HEK293 (cell line): Measurements from ENCODE around the gene PROSER3.

Source experiments
- CTCF ChIA-PET: fragments of 350-600 bp; formaldehyde crosslinking; extraction: SDS; loops from one replicate; lab custom pipeline; 2021; ENCODE audit warnings: antibody characterized with exemption; lab: Yijun Ruan, JAX
- POLR2A ChIA-PET: fragments of 300-600 bp; formaldehyde crosslinking; extraction: SDS; loops from one replicate; lab custom pipeline; 2020; ENCODE audit warnings: antibody characterized with exemption, inconsistent platforms; lab: Yijun Ruan, JAX
- H3K27ac ChIP-seq: fragments of 200-500 bp; sonication (Bioruptor generic); 2 replicates; pipeline ENCODE4 v1.5.1; 2014; ENCODE audit warnings: low read depth, low read length, control low read depth, inconsistent platforms; ENCODE audit errors: extremely low read depth
- H3K36me3 ChIP-seq, 2 experiments: fragments of 200-500 bp in 1 of 2; sonication (Bioruptor generic) in 1 of 2; 1 replicate in 1 of 2; 2 replicates in 1 of 2; pipeline ENCODE4 v1.5.1; 2014 to 2017; ENCODE audit warnings: inconsistent platforms in 2 of 2, low read length in 2 of 2; ENCODE audit not compliant: control insufficient read depth in 2 of 2, insufficient read depth in 1 of 2
- H3K4me1 ChIP-seq: fragments of 200-500 bp; sonication (Bioruptor generic); 2 replicates; pipeline ENCODE4 v1.5.1; 2014; ENCODE audit warnings: mild to moderate bottlenecking, low read length, inconsistent platforms; ENCODE audit not compliant: control insufficient read depth, insufficient read depth
- H3K4me3 ChIP-seq: 2 replicates; pipeline ENCODE4 v1.5.1; 2011; ENCODE audit warnings: low read depth, mild to moderate bottlenecking, control low read depth, low read length, moderate library complexity
- H3K9me3 ChIP-seq: fragments of 200-500 bp; sonication (Bioruptor generic); 2 replicates; pipeline ENCODE4 v1.5.1; 2014; ENCODE audit warnings: low read depth, low read length, inconsistent platforms; ENCODE audit not compliant: control insufficient read depth, insufficient read depth
- BCL11A ChIP-seq: fragments of 450-650 bp; formaldehyde crosslinking; IDR thresholded peaks from 2 replicates; pipeline ENCODE4 v1.5.1; 2016; ENCODE audit warnings: low read depth, missing biosample characterization, missing genetic modification characterization
- KLF7 ChIP-seq: fragments of 450-650 bp; formaldehyde crosslinking; IDR thresholded peaks from 2 replicates; pipeline ENCODE4 v1.5.1; 2016; ENCODE audit warnings: missing biosample characterization, missing genetic modification characterization, borderline replicate concordance
- SETDB1 ChIP-seq: IDR thresholded peaks from one replicate; pipeline ENCODE4 v1.6.1; 2017; ENCODE audit warnings: mild to moderate bottlenecking, low read length, moderate library complexity, mixed read lengths; ENCODE audit not compliant: insufficient read length
- ZBTB17 ChIP-seq: fragments of 450-650 bp; formaldehyde crosslinking; IDR thresholded peaks from 2 replicates; pipeline ENCODE4 v1.5.1; 2016; ENCODE audit warnings: missing biosample characterization, missing genetic modification characterization
- ZBTB7A ChIP-seq: fragments of 450-650 bp; formaldehyde crosslinking; IDR thresholded peaks from 2 replicates; pipeline ENCODE4 v1.5.1; 2016; ENCODE audit warnings: low read depth, missing biosample characterization, missing genetic modification characterization
- ZNF121 ChIP-seq: fragments of 450-650 bp; formaldehyde crosslinking; IDR thresholded peaks from 2 replicates; pipeline ENCODE4 v1.5.1; 2016; ENCODE audit warnings: missing biosample characterization, missing genetic modification characterization
- ZNF16 ChIP-seq: fragments of 450-650 bp; formaldehyde crosslinking; IDR thresholded peaks from 2 replicates; pipeline ENCODE4 v1.5.1; 2016; ENCODE audit warnings: low read depth, missing biosample characterization, missing genetic modification characterization
- ZNF354C ChIP-seq: fragments of 450-650 bp; formaldehyde crosslinking; IDR thresholded peaks from 2 replicates; pipeline ENCODE4 v1.5.1; 2016; ENCODE audit warnings: missing biosample characterization, missing genetic modification characterization, low read depth, borderline replicate concordance
- ZNF423 ChIP-seq: fragments of 450-650 bp; formaldehyde crosslinking; IDR thresholded peaks from 2 replicates; pipeline ENCODE4 v1.5.1; 2016; ENCODE audit warnings: missing biosample characterization, missing genetic modification characterization
- ZNF426 ChIP-seq: fragments of 450-650 bp; formaldehyde crosslinking; IDR thresholded peaks from 2 replicates; pipeline ENCODE4 v1.5.1; 2017; ENCODE audit warnings: missing biosample characterization, missing genetic modification characterization, mild to moderate bottlenecking, inconsistent platforms, moderate library complexity
- ZNF48 ChIP-seq: fragments of 450-650 bp; formaldehyde crosslinking; IDR thresholded peaks from 2 replicates; pipeline ENCODE4 v1.5.1; 2016; ENCODE audit warnings: missing biosample characterization, missing genetic modification characterization
- ZNF660 ChIP-seq: fragments of 450-650 bp; IDR thresholded peaks from 2 replicates; pipeline ENCODE4 v1.5.1; 2018; ENCODE audit warnings: missing biosample characterization, mild to moderate bottlenecking, missing genetic modification characterization
- TF ChIP-seq, protein P1 (sequence below): sonication (generic); formaldehyde crosslinking; IDR thresholded peaks from 2 replicates; pipeline ENCODE4 v1.8.1; 2022; ENCODE audit warnings: mild to moderate bottlenecking, moderate library complexity, missing genetic modification reagents
- TF ChIP-seq, protein P2 (sequence below): fragments of 450-650 bp; formaldehyde crosslinking; IDR thresholded peaks from 2 replicates; pipeline ENCODE4 v1.5.1; 2016; ENCODE audit warnings: missing biosample characterization, missing genetic modification characterization
- TF ChIP-seq, protein P3 (sequence below): fragments of 450-650 bp; formaldehyde crosslinking; IDR thresholded peaks from 2 replicates; pipeline ENCODE4 v1.5.1; 2017; ENCODE audit warnings: missing biosample characterization, missing genetic modification characterization
- TF ChIP-seq, protein P4 (sequence below): fragments of 450-650 bp; formaldehyde crosslinking; IDR thresholded peaks from 2 replicates; pipeline ENCODE4 v1.5.1; 2017; ENCODE audit warnings: missing biosample characterization, missing genetic modification characterization

The PROSER3 gene

DNA sequence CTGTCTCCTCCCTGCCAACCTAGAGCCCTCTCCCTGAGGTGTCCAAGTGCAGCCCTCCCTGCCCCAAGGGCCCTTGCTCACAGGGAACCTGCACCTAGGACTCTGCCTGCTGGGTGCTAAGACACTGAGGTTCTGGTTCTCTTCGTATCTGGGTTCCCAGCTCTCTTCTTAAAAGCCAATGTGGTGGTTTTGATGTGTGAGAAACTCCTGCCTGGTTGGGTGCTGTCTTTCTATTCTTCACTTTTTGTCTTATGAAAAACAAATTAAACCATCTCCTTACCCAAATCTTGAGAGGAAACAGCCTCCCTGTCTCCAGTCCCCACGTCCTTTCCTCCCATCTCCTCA lies 44.5 kb upstream of the PROSER3 start:
- CTCF ChIA-PET = interaction anchor here (0.9 to 6.0 kb wide), 6 partner anchors 9 to 203 kb away, joined by 3 to 119 read pairs (median 17); partner anchors contain the start of gene ZBTB32
- POLR2A ChIA-PET = interaction anchor here (1.1 to 3.9 kb wide), 5 partner anchors 9 to 218 kb away, joined by 3 to 38 read pairs (median 4); partner anchors contain the start of genes PSENEN, U2AF1L4 and ZBTB32
- Histone ChIP-seq H3K9me3 (no peaks in the 10 kb centered on the region), H3K4me1 (peaks cover 14% of the 10 kb centered on the region), H3K36me3 (no peaks in the 10 kb centered on the region; a peak in 1 of 3 replicates), H3K27ac (no peak overlapping the region), H3K4me3 (no peak overlapping the region)
- TF ChIP-seq ZNF423 = no peak
- TF ChIP-seq, protein P1, sequence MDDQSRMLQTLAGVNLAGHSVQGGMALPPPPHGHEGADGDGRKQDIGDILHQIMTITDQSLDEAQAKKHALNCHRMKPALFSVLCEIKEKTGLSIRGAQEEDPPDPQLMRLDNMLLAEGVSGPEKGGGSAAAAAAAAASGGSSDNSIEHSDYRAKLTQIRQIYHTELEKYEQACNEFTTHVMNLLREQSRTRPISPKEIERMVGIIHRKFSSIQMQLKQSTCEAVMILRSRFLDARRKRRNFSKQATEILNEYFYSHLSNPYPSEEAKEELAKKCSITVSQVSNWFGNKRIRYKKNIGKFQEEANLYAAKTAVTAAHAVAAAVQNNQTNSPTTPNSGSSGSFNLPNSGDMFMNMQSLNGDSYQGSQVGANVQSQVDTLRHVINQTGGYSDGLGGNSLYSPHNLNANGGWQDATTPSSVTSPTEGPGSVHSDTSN (CRISPR knock-in tag) = no peak

DNA sequence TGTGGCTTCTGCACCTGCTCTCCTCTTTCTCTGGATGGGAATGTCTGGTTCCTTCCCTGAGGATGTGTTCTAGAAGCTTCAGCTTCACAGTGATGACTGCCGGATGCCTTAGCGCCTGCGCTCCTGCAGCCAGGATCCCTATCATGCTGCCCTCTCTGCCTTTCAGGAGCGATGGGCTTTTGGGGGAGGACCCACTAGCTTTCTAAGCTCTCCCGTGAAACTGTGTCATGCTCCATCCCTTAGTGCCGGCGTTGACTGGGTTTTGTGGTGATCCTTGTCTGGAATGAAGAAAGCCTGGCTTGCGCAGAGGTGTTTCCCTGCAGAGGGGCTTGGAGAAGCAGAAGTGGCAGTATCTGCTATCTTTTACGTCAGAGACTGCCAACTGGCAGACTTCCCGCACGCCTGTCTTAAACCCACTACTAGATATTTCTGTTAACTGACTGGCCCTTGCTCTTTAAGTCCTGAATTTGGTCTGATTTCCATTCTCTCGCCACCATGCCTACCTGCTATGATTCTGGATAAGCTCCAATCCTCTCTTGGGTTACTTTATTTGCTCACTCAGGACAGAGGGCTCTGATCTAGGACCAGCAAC lies 44.0 kb upstream of the PROSER3 start:
- peaks cover 17% of the 10 kb centered on the region for H3K4me1 ChIP-seq
- H3K36me3 ChIP-seq = no peaks in the 10 kb centered on the region; a peak in 1 of 3 replicates
- H3K27ac ChIP-seq = no peak overlapping the region
- TF ChIP-seq BCL11A (tag by site-specific recombination) = no peak
- TF ChIP-seq ZNF16 (tag by site-specific recombination) = no peak
- TF ChIP-seq, protein P2, sequence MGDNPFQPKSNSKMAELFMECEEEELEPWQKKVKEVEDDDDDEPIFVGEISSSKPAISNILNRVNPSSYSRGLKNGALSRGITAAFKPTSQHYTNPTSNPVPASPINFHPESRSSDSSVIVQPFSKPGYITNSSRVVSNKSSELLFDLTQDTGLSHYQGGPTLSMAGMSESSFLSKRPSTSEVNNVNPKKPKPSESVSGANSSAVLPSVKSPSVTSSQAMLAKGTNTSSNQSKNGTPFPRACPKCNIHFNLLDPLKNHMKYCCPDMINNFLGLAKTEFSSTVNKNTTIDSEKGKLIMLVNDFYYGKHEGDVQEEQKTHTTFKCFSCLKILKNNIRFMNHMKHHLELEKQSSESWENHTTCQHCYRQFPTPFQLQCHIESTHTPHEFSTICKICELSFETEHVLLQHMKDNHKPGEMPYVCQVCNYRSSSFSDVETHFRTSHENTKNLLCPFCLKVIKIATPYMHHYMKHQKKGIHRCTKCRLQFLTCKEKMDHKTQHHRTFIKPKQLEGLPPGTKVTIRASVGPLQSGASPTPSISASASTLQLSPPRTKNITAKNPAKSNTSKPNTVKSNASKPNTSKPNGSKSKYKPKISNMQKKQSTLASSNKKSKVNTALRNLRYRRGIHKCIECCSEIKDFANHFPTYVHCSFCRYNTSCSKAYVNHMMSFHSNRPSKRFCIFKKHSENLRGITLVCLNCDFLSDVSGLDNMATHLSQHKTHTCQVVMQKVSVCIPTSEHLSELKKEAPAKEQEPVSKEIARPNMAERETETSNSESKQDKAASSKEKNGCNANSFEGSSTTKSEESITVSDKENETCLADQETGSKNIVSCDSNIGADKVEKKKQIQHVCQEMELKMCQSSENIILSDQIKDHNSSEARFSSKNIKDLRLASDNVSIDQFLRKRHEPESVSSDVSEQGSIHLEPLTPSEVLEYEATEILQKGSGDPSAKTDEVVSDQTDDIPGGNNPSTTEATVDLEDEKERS (tag by site-specific recombination) = no peak
- TF ChIP-seq ZNF121 (tag by site-specific recombination) = no peak
- no peak for TF ChIP-seq ZBTB7A (tag by site-specific recombination)
- no peak for TF ChIP-seq ZNF48 (tag by site-specific recombination)
- no peak for TF ChIP-seq KLF7 (tag by site-specific recombination)
- no peak for TF ChIP-seq ZNF660 (tag by site-specific recombination)
- no peak for TF ChIP-seq SETDB1
- TF ChIP-seq ZNF354C = no peak
- no peak for TF ChIP-seq ZBTB17
- TF ChIP-seq, protein P3, sequence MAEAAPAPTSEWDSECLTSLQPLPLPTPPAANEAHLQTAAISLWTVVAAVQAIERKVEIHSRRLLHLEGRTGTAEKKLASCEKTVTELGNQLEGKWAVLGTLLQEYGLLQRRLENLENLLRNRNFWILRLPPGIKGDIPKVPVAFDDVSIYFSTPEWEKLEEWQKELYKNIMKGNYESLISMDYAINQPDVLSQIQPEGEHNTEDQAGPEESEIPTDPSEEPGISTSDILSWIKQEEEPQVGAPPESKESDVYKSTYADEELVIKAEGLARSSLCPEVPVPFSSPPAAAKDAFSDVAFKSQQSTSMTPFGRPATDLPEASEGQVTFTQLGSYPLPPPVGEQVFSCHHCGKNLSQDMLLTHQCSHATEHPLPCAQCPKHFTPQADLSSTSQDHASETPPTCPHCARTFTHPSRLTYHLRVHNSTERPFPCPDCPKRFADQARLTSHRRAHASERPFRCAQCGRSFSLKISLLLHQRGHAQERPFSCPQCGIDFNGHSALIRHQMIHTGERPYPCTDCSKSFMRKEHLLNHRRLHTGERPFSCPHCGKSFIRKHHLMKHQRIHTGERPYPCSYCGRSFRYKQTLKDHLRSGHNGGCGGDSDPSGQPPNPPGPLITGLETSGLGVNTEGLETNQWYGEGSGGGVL = no peak
- no peak for TF ChIP-seq ZNF426 (tag by site-specific recombination)
- TF ChIP-seq, protein P4, sequence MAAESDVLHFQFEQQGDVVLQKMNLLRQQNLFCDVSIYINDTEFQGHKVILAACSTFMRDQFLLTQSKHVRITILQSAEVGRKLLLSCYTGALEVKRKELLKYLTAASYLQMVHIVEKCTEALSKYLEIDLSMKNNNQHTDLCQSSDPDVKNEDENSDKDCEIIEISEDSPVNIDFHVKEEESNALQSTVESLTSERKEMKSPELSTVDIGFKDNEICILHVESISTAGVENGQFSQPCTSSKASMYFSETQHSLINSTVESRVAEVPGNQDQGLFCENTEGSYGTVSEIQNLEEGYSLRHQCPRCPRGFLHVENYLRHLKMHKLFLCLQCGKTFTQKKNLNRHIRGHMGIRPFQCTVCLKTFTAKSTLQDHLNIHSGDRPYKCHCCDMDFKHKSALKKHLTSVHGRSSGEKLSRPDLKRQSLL = no peak
- H3K4me3 ChIP-seq = no peak overlapping the region
- no peaks in the 10 kb centered on the region for H3K9me3 ChIP-seq
- CTCF ChIA-PET = interaction anchor here (0.6 to 6.0 kb wide), 9 partner anchors 10 to 360 kb away, joined by 3 to 119 read pairs (median 6); partner anchors contain the start of gene ZBTB32
- POLR2A ChIA-PET = interaction anchor here (1.1 to 3.9 kb wide), 8 partner anchors 9 to 217 kb away, joined by 3 to 38 read pairs (median 4); partner anchors contain the start of genes LIN37, PSENEN, U2AF1L4 and ZBTB32
